Gastrocnemius medialis (tissue), 4 donors: ENCODE results near the gene PLBD2.

Experiments
- CTCF ChIP-seq, 5 experiments: fragments of 450-650 bp in 3 of 5; fragments of 200-600 bp in 2 of 5; sonication (generic) in 2 of 5; IDR thresholded peaks in 4 of 5; conservative IDR thresholded peaks in 1 of 5; 1 replicate in 4 of 5; 2 replicates in 1 of 5; pipeline ENCODE4 v1.5.1; 2016 to 2019; ENCODE audit warnings: antibody characterized with exemption in 5 of 5, mild to moderate bottlenecking in 3 of 5, moderate library complexity in 3 of 5
- POLR2A ChIP-seq, 2 donors: fragments of 450-650 bp; IDR thresholded peaks; one replicate each; pipeline ENCODE4 v1.6.1; 2017; ENCODE audit warnings: antibody characterized with exemption in 2 of 2, mild to moderate bottlenecking in 2 of 2, moderate library complexity in 2 of 2

GRCh38 chr12:113387631-113388030 is 29.2 kb downstream of the PLBD2 start:
- no peak for TF ChIP-seq CTCF (IDR thresholded peaks at IDR 0.05 in 4 of 5, conservative IDR thresholded peaks at IDR 0.05 in 1 of 5)
- no peak for TF ChIP-seq POLR2A (IDR thresholded peaks at IDR 0.05)
